A549 (cell line): Measurements from ENCODE around the gene LAMB3.

Source experiments
- CBX8 ChIP-seq: fragments of 200-600 bp; sonication (generic); IDR thresholded peaks from 2 replicates; pipeline ENCODE4 v1.6.1; 2016
- CTCF ChIP-seq: fragments of >200 bp; sonication (Bioruptor Twin); formaldehyde crosslinking; IDR thresholded peaks from 3 replicates; pipeline ENCODE4 v1.5.1; 2016
- EHMT2 ChIP-seq: fragments of 200-600 bp; sonication (generic); IDR thresholded peaks from 2 replicates; pipeline ENCODE4 v1.6.1; 2016; ENCODE audit warnings: antibody characterized with exemption, low read depth, mild to moderate bottlenecking, moderate library complexity
- EP300 ChIP-seq, 2 experiments: fragments of >200 bp; sonication (Bioruptor Twin); formaldehyde crosslinking; IDR thresholded peaks; 2 replicates in 1 of 2; 3 replicates in 1 of 2; pipeline ENCODE4 v1.6.1; 2016 to 2017
- ESRRA ChIP-seq: fragments of 150-350 bp; IDR thresholded peaks from 2 replicates; pipeline ENCODE4 v1.6.1; 2014; ENCODE audit warnings: mild to moderate bottlenecking, low read length, borderline replicate concordance
- JUNB ChIP-seq: fragments of >200 bp; sonication (Bioruptor Twin); formaldehyde crosslinking; IDR thresholded peaks from 2 replicates; pipeline ENCODE4 v1.6.1; 2016
- RCOR1 ChIP-seq: fragments of 150-350 bp; IDR thresholded peaks from 2 replicates; pipeline ENCODE4 v1.6.1; 2014; ENCODE audit warnings: antibody characterized with exemption, low read length, low read depth
- SREBF2 ChIP-seq: fragments of 450-650 bp; IDR thresholded peaks from 2 replicates; pipeline ENCODE4 v1.6.1; 2014; ENCODE audit warnings: mild to moderate bottlenecking, moderate library complexity
- ZC3H11A ChIP-seq: fragments of 450-650 bp; IDR thresholded peaks from 2 replicates; pipeline ENCODE4 v1.6.1; 2014; ENCODE audit warnings: antibody characterized with exemption, mild to moderate bottlenecking
- TF ChIP-seq, protein P1 (sequence below): IDR thresholded peaks from 2 replicates; pipeline ENCODE4 v1.6.1; 2012

- TF ChIP-seq JUNB (no peak), CTCF (no peak), EP300 (IDR thresholded peaks at IDR 0.05) (no peak), CBX8 (no peak), SREBF2 (no peak), EHMT2 (no peak), ZC3H11A (no peak), RCOR1 (no peak), ESRRA (no peak)
- TF ChIP-seq, protein P1, sequence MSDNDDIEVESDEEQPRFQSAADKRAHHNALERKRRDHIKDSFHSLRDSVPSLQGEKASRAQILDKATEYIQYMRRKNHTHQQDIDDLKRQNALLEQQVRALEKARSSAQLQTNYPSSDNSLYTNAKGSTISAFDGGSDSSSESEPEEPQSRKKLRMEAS, result no peak
Observed at GRCh38 chr1:209593747-209594146, 58.5 kb downstream of the LAMB3 start.
